ENCODE data around the gene NPY1R.

NPY1R gene

GRCh38 chr4:163332526-163333406 is at the start of gene NPY1R:
NPY1R (minus strand) TSS chr4:163332596; CDS start chr4:163326554, 6,042 bp downstream.
- Histone ChIP-seq H3K4me3 (ENCODE audit: low read length) (peak within 1 kb of the TSS; percentile 89), H3K9ac (ENCODE audit: low read depth, low read length) (peak within 1 kb of the TSS; percentile 83), H3K36me3 (ENCODE audit: insufficient read depth, low read depth, low read length) (no peaks in the 10 kb centered on the region), H3K9me3 (ENCODE audit: insufficient read depth, low read depth, low read length) (peaks cover 6% of the 10 kb centered on the region; the same call in 1 of the 2 replicates), H3K27me3 (ENCODE audit: insufficient read depth, low read length) (peaks cover 31% of the 10 kb centered on the region), H3K27ac (ENCODE audit: low read length) (no peak within 1 kb of the TSS), H3K4me1 (ENCODE audit: insufficient read depth, low read length) (no peaks in the 10 kb centered on the region)

GRCh38 chr4:163380703-163381102 is 48.3 kb upstream of the NPY1R start:
- H3K27me3 ChIP-seq (ENCODE audit: insufficient read depth, low read length) = no peaks in the 10 kb centered on the region
- no peak overlapping the region for H3K4me3 ChIP-seq (ENCODE audit: low read length)
- H3K27ac ChIP-seq (ENCODE audit: low read length) = no peak overlapping the region

GRCh38 chr4:163378661-163379060 is 46.3 kb upstream of the NPY1R start:
- Histone ChIP-seq H3K36me3 (ENCODE audit: insufficient read depth, low read depth, low read length) (no peaks in the 10 kb centered on the region), H3K27me3 (ENCODE audit: insufficient read depth, low read length) (no peaks in the 10 kb centered on the region), H3K9me3 (ENCODE audit: insufficient read depth, low read depth, low read length) (no peaks in the 10 kb centered on the region), H3K27ac (ENCODE audit: low read length) (no peak overlapping the region), H3K4me3 (ENCODE audit: low read length) (no peak overlapping the region), H3K9ac (ENCODE audit: low read depth, low read length) (no peak overlapping the region), H3K4me1 (ENCODE audit: insufficient read depth, low read length) (no peaks in the 10 kb centered on the region)

More at GRCh38 chr4:163380703-163381102, 48.3 kb upstream of the NPY1R start:
- no peaks in the 10 kb centered on the region; the same call in 1 of the 2 replicates for H3K4me1 ChIP-seq (ENCODE audit: insufficient read depth, low read length)
- no peak overlapping the region for H3K9ac ChIP-seq (ENCODE audit: low read depth, low read length)
- H3K36me3 ChIP-seq (ENCODE audit: insufficient read depth, low read depth, low read length) = no peaks in the 10 kb centered on the region
- H3K9me3 ChIP-seq (ENCODE audit: insufficient read depth, low read depth, low read length) = no peaks in the 10 kb centered on the region

- H3K27ac ChIP-seq (ENCODE audit: low read length) = no peak overlapping the region
- no peaks in the 10 kb centered on the region for H3K36me3 ChIP-seq (ENCODE audit: insufficient read depth, low read depth, low read length)
- no peaks in the 10 kb centered on the region for H3K9me3 ChIP-seq (ENCODE audit: insufficient read depth, low read depth, low read length)
- H3K4me1 ChIP-seq (ENCODE audit: insufficient read depth, low read length) = peaks cover 8% of the 10 kb centered on the region; the same call in 1 of the 2 replicates
- no peak overlapping the region for H3K9ac ChIP-seq (ENCODE audit: low read depth, low read length)
- H3K4me3 ChIP-seq (ENCODE audit: low read length) = no peak overlapping the region
- no peaks in the 10 kb centered on the region for H3K27me3 ChIP-seq (ENCODE audit: insufficient read depth, low read length)
Measured at GRCh38 chr4:163372029-163372428, 39.6 kb upstream of the NPY1R start.

- Histone ChIP-seq H3K36me3 (ENCODE audit: insufficient read depth, low read depth, low read length) (no peaks in the 10 kb centered on the region), H3K27ac (ENCODE audit: low read length) (no peak overlapping the region), H3K9me3 (ENCODE audit: insufficient read depth, low read depth, low read length) (no peaks in the 10 kb centered on the region), H3K9ac (ENCODE audit: low read depth, low read length) (no peak overlapping the region), H3K27me3 (ENCODE audit: insufficient read depth, low read length) (no peaks in the 10 kb centered on the region), H3K4me1 (ENCODE audit: insufficient read depth, low read length) (peaks cover 8% of the 10 kb centered on the region; the same call in 1 of the 2 replicates), H3K4me3 (ENCODE audit: low read length) (no peak overlapping the region)
Measured at GRCh38 chr4:163367651-163368050, 35.3 kb upstream of the NPY1R start.

GRCh38 chr4:163356104-163356503 is 23.7 kb upstream of the NPY1R start:
- Histone ChIP-seq H3K4me3 (ENCODE audit: low read length) (no peak overlapping the region), H3K36me3 (ENCODE audit: insufficient read depth, low read depth, low read length) (no peaks in the 10 kb centered on the region), H3K9ac (ENCODE audit: low read depth, low read length) (no peak overlapping the region), H3K27me3 (ENCODE audit: insufficient read depth, low read length) (no peaks in the 10 kb centered on the region), H3K27ac (ENCODE audit: low read length) (no peak overlapping the region), H3K9me3 (ENCODE audit: insufficient read depth, low read depth, low read length) (no peaks in the 10 kb centered on the region), H3K4me1 (ENCODE audit: insufficient read depth, low read length) (no peaks in the 10 kb centered on the region)

- Histone ChIP-seq H3K9ac (ENCODE audit: low read depth, low read length) (no peak overlapping the region), H3K36me3 (ENCODE audit: insufficient read depth, low read depth, low read length) (no peaks in the 10 kb centered on the region), H3K4me3 (ENCODE audit: low read length) (no peak overlapping the region), H3K4me1 (ENCODE audit: insufficient read depth, low read length) (no peaks in the 10 kb centered on the region), H3K27ac (ENCODE audit: low read length) (no peak overlapping the region), H3K27me3 (ENCODE audit: insufficient read depth, low read length) (no peaks in the 10 kb centered on the region), H3K9me3 (ENCODE audit: insufficient read depth, low read depth, low read length) (no peaks in the 10 kb centered on the region)
Measured at GRCh38 chr4:163353054-163353453, 20.7 kb upstream of the NPY1R start.

GRCh38 chr4:163350672-163351071 is 18.3 kb upstream of the NPY1R start:
- Histone ChIP-seq H3K36me3 (ENCODE audit: insufficient read depth, low read depth, low read length) (no peaks in the 10 kb centered on the region), H3K4me3 (ENCODE audit: low read length) (no peak overlapping the region), H3K27me3 (ENCODE audit: insufficient read depth, low read length) (peaks cover under 1% of the 10 kb centered on the region), H3K9me3 (ENCODE audit: insufficient read depth, low read depth, low read length) (no peaks in the 10 kb centered on the region), H3K4me1 (ENCODE audit: insufficient read depth, low read length) (no peaks in the 10 kb centered on the region), H3K27ac (ENCODE audit: low read length) (no peak overlapping the region), H3K9ac (ENCODE audit: low read depth, low read length) (no peak overlapping the region)

GRCh38 chr4:163344147-163345125 is 12.0 kb upstream of the NPY1R start:
- H3K36me3 ChIP-seq (ENCODE audit: insufficient read depth, low read depth, low read length) = no peaks in the 10 kb centered on the region
- peak overlapping the region; percentile 48; the same call in 1 of the 2 replicates for H3K9ac ChIP-seq (ENCODE audit: low read depth, low read length)
- peak overlapping the region; percentile 85 for H3K4me3 ChIP-seq (ENCODE audit: low read length)
- H3K27me3 ChIP-seq (ENCODE audit: insufficient read depth, low read length) = peaks cover 44% of the 10 kb centered on the region
- no peaks in the 10 kb centered on the region for H3K4me1 ChIP-seq (ENCODE audit: insufficient read depth, low read length)
- no peak overlapping the region for H3K27ac ChIP-seq (ENCODE audit: low read length)
- no peaks in the 10 kb centered on the region for H3K9me3 ChIP-seq (ENCODE audit: insufficient read depth, low read depth, low read length)

- H3K36me3 ChIP-seq (ENCODE audit: insufficient read depth, low read depth, low read length) = no peaks in the 10 kb centered on the region
- no peak within 1 kb of the TSS for H3K27ac ChIP-seq (ENCODE audit: low read length)
- peak within 1 kb of the TSS; percentile 85 for H3K4me3 ChIP-seq (ENCODE audit: low read length)
- H3K4me1 ChIP-seq (ENCODE audit: insufficient read depth, low read length) = no peaks in the 10 kb centered on the region
- no peaks in the 10 kb centered on the region for H3K9me3 ChIP-seq (ENCODE audit: insufficient read depth, low read depth, low read length)
- H3K9ac ChIP-seq (ENCODE audit: low read depth, low read length) = peak within 1 kb of the TSS; percentile 48; the same call in 1 of the 2 replicates
- peaks cover 44% of the 10 kb centered on the region for H3K27me3 ChIP-seq (ENCODE audit: insufficient read depth, low read length)
Measured at GRCh38 chr4:163343604-163344146, 11.3 kb upstream of the NPY1R start, which contains the start of gene NPY5R. NPY5R (plus strand) TSS chr4:163343892; CDS start chr4:163350274, 6,382 bp downstream.

GRCh38 chr4:163335384-163335783 is 3.0 kb upstream of the NPY1R start:
- Histone ChIP-seq H3K27me3 (ENCODE audit: insufficient read depth, low read length) (peaks cover 23% of the 10 kb centered on the region), H3K36me3 (ENCODE audit: insufficient read depth, low read depth, low read length) (no peaks in the 10 kb centered on the region), H3K9me3 (ENCODE audit: insufficient read depth, low read depth, low read length) (peaks cover 6% of the 10 kb centered on the region; the same call in 1 of the 2 replicates), H3K27ac (ENCODE audit: low read length) (no peak overlapping the region), H3K4me1 (ENCODE audit: insufficient read depth, low read length) (no peaks in the 10 kb centered on the region), H3K9ac (ENCODE audit: low read depth, low read length) (no peak overlapping the region), H3K4me3 (ENCODE audit: low read length) (no peak overlapping the region)
